HepG2 (cell line): ENCODE results near the gene ABCC2. TPM values are rescaled to one million over a fixed set of nuclear protein-coding genes. Genes with fewer than 3 reads are reported as not detected.

Source experiments
- ATAC-seq: fragments of 200-7000 bp; cut with Tn5 transposase; 3 replicates; pipeline ENCODE4 v1.9.1; 2020; ENCODE audit warnings: mild to moderate bottlenecking, moderate library complexity
- BruUV-seq: library from RNA; stranded (reverse); fragments of 400-500 nt; replicated peaks from 2 replicates; lab custom pipeline; 2021; lab: Mats Ljungman, UMichigan
- CTCF ChIA-PET: fragments of 300-600 bp; formaldehyde crosslinking; extraction: SDS; loops from one replicate; lab custom pipeline; 2021; ENCODE audit warnings: low total read pairs, inconsistent platforms, low intra/inter-chr PET ratio; lab: Yijun Ruan, JAX
- POLR2A ChIA-PET: fragments of 350-600 bp; sonication (Branson Sonifier 250); formaldehyde crosslinking; loops from one replicate; lab custom pipeline; 2020; ENCODE audit warnings: antibody characterized with exemption, inconsistent platforms; lab: Yijun Ruan, JAX
- DNase-seq: peaks from one replicate; pipeline ENCODE4 v3.0.0-alpha.2; 2015; ENCODE audit warnings: low spot score
- FAIRE-seq: peaks from 3 replicates; lab custom pipeline; 2011; peaks lifted over from hg19 to GRCh38; lab: Jason Lieb, UNC
- H2AFZ ChIP-seq: one replicate; pipeline ENCODE4 v1.6.1; 2011; ENCODE audit warnings: low read length, inconsistent platforms
- H3K27ac ChIP-seq: fragments of 300-600 bp; 3 replicates; pipeline ENCODE4 v1.8.0; 2011; ENCODE audit warnings: mixed run types, mild to moderate bottlenecking, mixed read lengths, low read length, inconsistent platforms; ENCODE audit not compliant: insufficient read depth; ENCODE audit errors: extremely low read length
- H3K27me3 ChIP-seq, 2 experiments: fragments of 200-600 bp in 1 of 2; 2 replicates in 1 of 2; 3 replicates in 1 of 2; pipeline versions ENCODE4 v1.6.0 to v1.8.0; 2011; ENCODE audit warnings: low read length in 2 of 2, mild to moderate bottlenecking in 2 of 2, moderate library complexity in 2 of 2, inconsistent platforms in 1 of 2; ENCODE audit not compliant: insufficient read depth in 2 of 2, control insufficient read depth in 1 of 2
- H3K36me3 ChIP-seq, 2 experiments: fragments of 200-600 bp in 1 of 2; replicated peaks in 1 of 2; 2 replicates in 1 of 2; 3 replicates in 1 of 2; pipeline versions ENCODE4 v1.5.1 to v1.8.0; 2011; ENCODE audit warnings: low read length in 2 of 2, inconsistent platforms in 1 of 2; ENCODE audit not compliant: insufficient read depth in 2 of 2, control insufficient read depth in 1 of 2
- H3K4me1 ChIP-seq: 2 replicates; pipeline ENCODE4 v1.5.1; 2012; ENCODE audit warnings: low read length, inconsistent platforms; ENCODE audit not compliant: insufficient read depth
- H3K4me2 ChIP-seq: 2 replicates; pipeline ENCODE4 v1.6.0; 2011; ENCODE audit warnings: low read depth, low read length, inconsistent platforms
- H3K4me3 ChIP-seq, 3 experiments: fragments of 200-600 bp in 1 of 3; sonication (generic), shearing (Covaris generic) in 1 of 3; replicated peaks in 1 of 3; 2 replicates each; pipeline ENCODE4 v1.5.1; 2011 to 2016; ENCODE audit warnings: low read length in 3 of 3, inconsistent platforms in 2 of 3, low read depth in 2 of 3, mild to moderate bottlenecking in 2 of 3, control low read depth in 1 of 3, mixed read lengths in 1 of 3; ENCODE audit not compliant: insufficient read depth in 1 of 3
- H3K79me2 ChIP-seq: one replicate; pipeline ENCODE4 v1.6.1; 2011; ENCODE audit warnings: low read length, inconsistent platforms; ENCODE audit not compliant: insufficient read depth
- H3K9ac ChIP-seq: 2 replicates; pipeline ENCODE4 v1.6.0; 2011; ENCODE audit warnings: mild to moderate bottlenecking, low read depth, low read length, inconsistent platforms; ENCODE audit not compliant: insufficient read depth
- H3K9me3 ChIP-seq: 2 replicates; pipeline ENCODE4 v1.5.1; 2012; ENCODE audit warnings: mild to moderate bottlenecking, low read length
- H4K20me1 ChIP-seq: 2 replicates; pipeline ENCODE4 v1.6.0; 2011; ENCODE audit warnings: inconsistent platforms, mild to moderate bottlenecking, low read length, moderate library complexity; ENCODE audit not compliant: insufficient read depth
- GMEB2 ChIP-seq: IDR thresholded peaks from 2 replicates; pipeline ENCODE4 v1.6.1; 2016; ENCODE audit warnings: missing biosample characterization, missing genetic modification reagents, low read depth
- HNF4G ChIP-seq, 2 experiments: sonication (generic) in 1 of 2; formaldehyde crosslinking in 1 of 2; IDR thresholded peaks; 2 replicates each; pipeline versions ENCODE4 v1.4.0 to v1.6.1; 2011 to 2020; ENCODE audit warnings: borderline replicate concordance in 2 of 2, low read depth in 2 of 2, mild to moderate bottlenecking in 2 of 2, low read length in 1 of 2, missing genetic modification reagents in 1 of 2, moderate library complexity in 1 of 2
- HNRNPL ChIP-seq: fragments of 200-400 bp; formaldehyde crosslinking; IDR thresholded peaks from 2 replicates; pipeline ENCODE4 v1.6.1; 2017; ENCODE audit warnings: mild to moderate bottlenecking, low read depth, low read length
- MAX ChIP-seq: IDR thresholded peaks from 2 replicates; pipeline ENCODE4 v1.6.1; 2012; ENCODE audit warnings: inconsistent platforms
- PHF5A ChIP-seq: IDR thresholded peaks from one replicate; pipeline ENCODE4 v1.6.1; 2018; ENCODE audit warnings: low read depth, missing genetic modification reagents; ENCODE audit not compliant: unreplicated experiment
- SP2 ChIP-seq: sonication (generic); formaldehyde crosslinking; IDR thresholded peaks from 2 replicates; pipeline ENCODE4 v1.5.1; 2020; ENCODE audit warnings: mild to moderate bottlenecking, missing genetic modification reagents
- TEF ChIP-seq: sonication (generic); formaldehyde crosslinking; IDR thresholded peaks from 2 replicates; pipeline ENCODE4 v1.5.0; 2020; ENCODE audit warnings: missing genetic modification reagents
- UBTF ChIP-seq: sonication (generic); formaldehyde crosslinking; IDR thresholded peaks from 2 replicates; pipeline ENCODE4 v1.4.0; 2020; ENCODE audit warnings: mild to moderate bottlenecking, missing genetic modification reagents
- ZNF407 ChIP-seq: sonication (generic); formaldehyde crosslinking; IDR thresholded peaks from one replicate; pipeline ENCODE4 v1.5.1; 2020; ENCODE audit warnings: mild to moderate bottlenecking, missing genetic modification reagents; ENCODE audit errors: not compliant biosample characterization
- WGBS: methylation state at CpG from one replicate; pipeline ENCODE4 v1.1.6; 2017; ENCODE audit warnings: low lambda C conversion rate; 5-methylcytosine and 5-hydroxymethylcytosine counted together
- in situ Hi-C: cut with HindIII; loops from 2 replicates; pipeline ENCODE4 v1.10.0; 2017; ENCODE audit warnings: low pct_unique_long_range_greater_than_20kb; ENCODE audit not compliant: extremely low pct_ligation_motif_present
- intact Hi-C: fragments of 100-400 bp; cut with micrococcal nuclease; formaldehyde crosslinking; loops from one replicate; pipeline ENCODE4 v1.10.0; 2022; ENCODE audit not compliant: unreplicated experiment
- polyA plus RNA-seq, 8 experiments: library from polyadenylated mRNA; depleted of rRNA in 3 of 8; stranded (reverse) in 7 of 8; unstranded in 1 of 8; fragments of >200 nt; fragmentation: Illumina TruSeq in 4 of 8; extraction: Trizol in 4 of 8; gene quantifications; 2 replicates each; pipeline versions ENCODE4 v1.2.1 to v1.2.3, GENCODE V29; 2011 to 2016; ENCODE audit warnings: low read depth in 4 of 8, missing spikeins in 1 of 8, mixed read lengths in 1 of 8; ENCODE audit not compliant: insufficient read depth in 1 of 8
- total RNA-seq, 5 experiments: library from RNA; depleted of rRNA; stranded (reverse); fragments of >200 nt; fragmentation: Illumina TruSeq; extraction: Trizol; gene quantifications; 2 replicates each; pipeline ENCODE4 v1.2.3, GENCODE V29; 2016; ENCODE audit warnings: low read depth in 1 of 5

ABCC2 gene
- total and polyA plus RNA-seq, 2 of the 13 experiments (the other 11 are each of a cell fraction or from before 2014, with no cell fraction given): 181 to 497 TPM

- Histone ChIP-seq H3K9ac (no peak overlapping the region), H3K9me3 (no peaks in the 10 kb centered on the region), H3K4me1 (peaks cover 60% of the 10 kb centered on the region), H2AFZ (no peak overlapping the region), H3K36me3 (peaks cover 9 to 20% of the 10 kb centered on the region in 2 experiments; a peak in 4 of 5 replicates), H3K27me3 (no peaks in the 10 kb centered on the region), H4K20me1 (no peaks in the 10 kb centered on the region), H3K27ac (no peak overlapping the region), H3K79me2 (peaks cover 2% of the 10 kb centered on the region), H3K4me3 (no peak overlapping the region), H3K4me2 (no peak overlapping the region)
- no TSS peak for BruUV-seq
- in situ Hi-C loops: no loop called here
- CTCF ChIA-PET: no interaction called here
- no peak for ATAC-seq
- POLR2A ChIA-PET: interaction anchor here (1.5 kb wide), 1 partner anchor 24 kb away, joined by 5 read pairs; the partner anchor contains the start of gene ABCC2
- intact Hi-C loops: no loop called here
- 89% methylated on average over 2 of the region's 2 CpGs for WGBS
- DNase-seq: no peak
- FAIRE-seq: no peak
- no peak for TF ChIP-seq HNRNPL
- TF ChIP-seq TEF: no peak
- no peak for TF ChIP-seq GMEB2 (CRISPR knock-in tag)
- no peak for TF ChIP-seq HNF4G (IDR thresholded peaks at IDR 0.05; ENCODE audit: borderline replicate concordance, low read depth, low read length)
- no peak for TF ChIP-seq HNF4G (CRISPR knock-in tag; IDR thresholded peaks at IDR 0.05; ENCODE audit: borderline replicate concordance, low read depth)
- TF ChIP-seq ZNF407 (CRISPR knock-in tag): no peak
- TF ChIP-seq MAX: no peak
- TF ChIP-seq UBTF (CRISPR knock-in tag): no peak
- no peak for TF ChIP-seq PHF5A (CRISPR knock-in tag)
- TF ChIP-seq SP2 (CRISPR knock-in tag): no peak
Measured at GRCh38 chr10:99758211-99758891, 24.1 kb upstream of the ABCC2 start.
